Measurements from ENCODE around the gene PISD.

Gene PISD

GRCh38 chr22:31585161-31585859 lies 76.7 kb downstream of the PISD start:
- Histone ChIP-seq H3K36me3 (ENCODE audit: control insufficient read depth in 4 of 4, insufficient read depth in 4 of 4, low read length in 3 of 4) (peaks cover 17 to 51% (median 33%) of the 10 kb centered on the region in 4 experiments), H3K27me3 (replicated peaks in 2 of 5; ENCODE audit: control insufficient read depth in 4 of 5, insufficient read depth in 5 of 5, low read length in 4 of 5) (no peaks in the 10 kb centered on the region), H3K9me3 (ENCODE audit: control extremely low read depth in 1 of 5, control insufficient read depth in 4 of 5, insufficient read depth in 2 of 5, low read depth in 1 of 5, low read length in 4 of 5) (no peaks in the 10 kb centered on the region), H3K4me1 (ENCODE audit: control extremely low read depth in 1 of 4, control insufficient read depth in 4 of 4, insufficient read depth in 4 of 4, low read length in 3 of 4) (no peaks in the 10 kb centered on the region), H3K27ac (ENCODE audit: insufficient read depth in 1 of 2, low read depth in 1 of 2, low read length in 2 of 2, poor library complexity in 1 of 2, severe bottlenecking in 2 of 2) (peak overlapping the region in 1 of 2 experiments; percentile 54), H3K4me3 (ENCODE audit: control insufficient read depth in 1 of 7, extremely low read depth in 1 of 7, insufficient read depth in 4 of 7, low read depth in 2 of 7, low read length in 6 of 7) (no peak overlapping the region)
- peak in 1 of 3 donors; percentile 24 for DNase-seq
- 65% methylated on average over 2 of the region's 3 CpGs for whole genome bisulfite sequencing (ENCODE audit: insufficient coverage)
- POLR2A ChIA-PET, result interaction anchor here (0.6 kb wide), 1 partner anchor 1015 kb away, joined by 7 read pairs; no protein-coding TSS in a partner anchor
- CTCF ChIA-PET, result no interaction called here

GRCh38 chr22:31584804-31585160 lies 77.2 kb downstream of the PISD start:
- no peaks in the 10 kb centered on the region for H3K9me3 ChIP-seq (ENCODE audit: control extremely low read depth in 1 of 5, control insufficient read depth in 4 of 5, insufficient read depth in 2 of 5, low read depth in 1 of 5, low read length in 4 of 5)
- H3K27ac ChIP-seq (ENCODE audit: insufficient read depth in 1 of 2, low read depth in 1 of 2, low read length in 2 of 2, poor library complexity in 1 of 2, severe bottlenecking in 2 of 2), result peak overlapping the region in 1 of 2 experiments; percentile 54
- ChIA-PET CTCF (no interaction called here), POLR2A (interaction anchor here (0.6 kb wide), 1 partner anchor 1015 kb away, joined by 7 read pairs; no protein-coding TSS in a partner anchor)
- WGBS (ENCODE audit: insufficient coverage), result 94% methylated on average over 5 of the region's 5 CpGs
- H3K4me1 ChIP-seq (ENCODE audit: control extremely low read depth in 1 of 4, control insufficient read depth in 4 of 4, insufficient read depth in 4 of 4, low read length in 3 of 4), result no peaks in the 10 kb centered on the region
- no peaks in the 10 kb centered on the region for H3K27me3 ChIP-seq (replicated peaks in 2 of 5; ENCODE audit: control insufficient read depth in 4 of 5, insufficient read depth in 5 of 5, low read length in 4 of 5)
- H3K4me3 ChIP-seq (ENCODE audit: control insufficient read depth in 1 of 7, extremely low read depth in 1 of 7, insufficient read depth in 4 of 7, low read depth in 2 of 7, low read length in 6 of 7), result no peak overlapping the region
- DNase-seq, result no peak
- H3K36me3 ChIP-seq (ENCODE audit: control insufficient read depth in 4 of 4, insufficient read depth in 4 of 4, low read length in 3 of 4), result peaks cover 17 to 51% (median 34%) of the 10 kb centered on the region in 4 experiments

- no peaks in the 10 kb centered on the region for H3K4me1 ChIP-seq (ENCODE audit: control extremely low read depth in 1 of 4, control insufficient read depth in 4 of 4, insufficient read depth in 4 of 4, low read length in 3 of 4)
- WGBS (ENCODE audit: insufficient coverage), result 100% methylated on average over 2 of the region's 3 CpGs
- peak overlapping the region in 1 of 2 experiments; percentile 54 for H3K27ac ChIP-seq (ENCODE audit: insufficient read depth in 1 of 2, low read depth in 1 of 2, low read length in 2 of 2, poor library complexity in 1 of 2, severe bottlenecking in 2 of 2)
- H3K36me3 ChIP-seq (ENCODE audit: control insufficient read depth in 4 of 4, insufficient read depth in 4 of 4, low read length in 3 of 4), result peaks cover 15 to 46% (median 34%) of the 10 kb centered on the region in 4 experiments
- ChIA-PET POLR2A (no interaction called here), CTCF (interaction anchor here (1.2 kb wide), 1 partner anchor 28 kb away, joined by 3 read pairs; no protein-coding TSS in a partner anchor)
- no peaks in the 10 kb centered on the region for H3K27me3 ChIP-seq (replicated peaks in 2 of 5; ENCODE audit: control insufficient read depth in 4 of 5, insufficient read depth in 5 of 5, low read length in 4 of 5)
- H3K9me3 ChIP-seq (ENCODE audit: control extremely low read depth in 1 of 5, control insufficient read depth in 4 of 5, insufficient read depth in 2 of 5, low read depth in 1 of 5, low read length in 4 of 5), result no peaks in the 10 kb centered on the region
- no peak overlapping the region for H3K4me3 ChIP-seq (ENCODE audit: control insufficient read depth in 1 of 7, extremely low read depth in 1 of 7, insufficient read depth in 4 of 7, low read depth in 2 of 7, low read length in 6 of 7)
- no peak for DNase-seq
Observed at GRCh38 chr22:31583861-31584485, 78.0 kb downstream of the PISD start.

- POLR2A ChIA-PET, result no interaction called here
- peaks cover 4 to 45% (median 25%) of the 10 kb centered on the region in 4 experiments for H3K36me3 ChIP-seq (ENCODE audit: control insufficient read depth in 4 of 4, insufficient read depth in 4 of 4, low read length in 3 of 4)
- no peak overlapping the region for H3K27ac ChIP-seq (ENCODE audit: insufficient read depth in 1 of 2, low read depth in 1 of 2, low read length in 2 of 2, poor library complexity in 1 of 2, severe bottlenecking in 2 of 2)
- WGBS (ENCODE audit: insufficient coverage), result 100% methylated on average over 1 of the region's 1 CpG
- CTCF ChIA-PET, result interaction anchor here (1.4 kb wide), 1 partner anchor 53 kb away, joined by 3 read pairs; no protein-coding TSS in a partner anchor
- H3K9me3 ChIP-seq (ENCODE audit: control extremely low read depth in 1 of 5, control insufficient read depth in 4 of 5, insufficient read depth in 2 of 5, low read depth in 1 of 5, low read length in 4 of 5), result no peaks in the 10 kb centered on the region
- no peaks in the 10 kb centered on the region for H3K4me1 ChIP-seq (ENCODE audit: control extremely low read depth in 1 of 4, control insufficient read depth in 4 of 4, insufficient read depth in 4 of 4, low read length in 3 of 4)
- H3K4me3 ChIP-seq (ENCODE audit: control insufficient read depth in 1 of 7, extremely low read depth in 1 of 7, insufficient read depth in 4 of 7, low read depth in 2 of 7, low read length in 6 of 7), result no peak overlapping the region
- H3K27me3 ChIP-seq (replicated peaks in 2 of 5; ENCODE audit: control insufficient read depth in 4 of 5, insufficient read depth in 5 of 5, low read length in 4 of 5), result no peaks in the 10 kb centered on the region
- no peak for DNase-seq
Observed at GRCh38 chr22:31579835-31580242, 82.2 kb downstream of the PISD start.

- 96% methylated on average over 4 of the region's 5 CpGs for WGBS (ENCODE audit: insufficient coverage)
- no peak for DNase-seq
- ChIA-PET CTCF (no interaction called here), POLR2A (interaction anchor here (0.6 kb wide), 1 partner anchor 14 kb away, joined by 3 read pairs; no protein-coding TSS in a partner anchor)
- no peaks in the 10 kb centered on the region for H3K4me1 ChIP-seq (ENCODE audit: control extremely low read depth in 1 of 4, control insufficient read depth in 4 of 4, insufficient read depth in 4 of 4, low read length in 3 of 4)
- no peak overlapping the region for H3K27ac ChIP-seq (ENCODE audit: insufficient read depth in 1 of 2, low read depth in 1 of 2, low read length in 2 of 2, poor library complexity in 1 of 2, severe bottlenecking in 2 of 2)
- no peak overlapping the region for H3K4me3 ChIP-seq (ENCODE audit: control insufficient read depth in 1 of 7, extremely low read depth in 1 of 7, insufficient read depth in 4 of 7, low read depth in 2 of 7, low read length in 6 of 7)
- no peaks in the 10 kb centered on the region for H3K9me3 ChIP-seq (ENCODE audit: control extremely low read depth in 1 of 5, control insufficient read depth in 4 of 5, insufficient read depth in 2 of 5, low read depth in 1 of 5, low read length in 4 of 5)
- peaks cover 2 to 39% (median 27%) of the 10 kb centered on the region in 4 experiments for H3K36me3 ChIP-seq (ENCODE audit: control insufficient read depth in 4 of 4, insufficient read depth in 4 of 4, low read length in 3 of 4)
- H3K27me3 ChIP-seq (replicated peaks in 2 of 5; ENCODE audit: control insufficient read depth in 4 of 5, insufficient read depth in 5 of 5, low read length in 4 of 5), result no peaks in the 10 kb centered on the region
Observed at GRCh38 chr22:31578171-31578570, 83.8 kb downstream of the PISD start.

GRCh38 chr22:31577711-31578110 lies 84.3 kb downstream of the PISD start:
- no peaks in the 10 kb centered on the region for H3K9me3 ChIP-seq (ENCODE audit: control extremely low read depth in 1 of 5, control insufficient read depth in 4 of 5, insufficient read depth in 2 of 5, low read depth in 1 of 5, low read length in 4 of 5)
- no peaks in the 10 kb centered on the region for H3K4me1 ChIP-seq (ENCODE audit: control extremely low read depth in 1 of 4, control insufficient read depth in 4 of 4, insufficient read depth in 4 of 4, low read length in 3 of 4)
- peaks cover 2 to 43% (median 29%) of the 10 kb centered on the region in 4 experiments for H3K36me3 ChIP-seq (ENCODE audit: control insufficient read depth in 4 of 4, insufficient read depth in 4 of 4, low read length in 3 of 4)
- H3K4me3 ChIP-seq (ENCODE audit: control insufficient read depth in 1 of 7, extremely low read depth in 1 of 7, insufficient read depth in 4 of 7, low read depth in 2 of 7, low read length in 6 of 7), result no peak overlapping the region
- ChIA-PET POLR2A (interaction anchor here (0.6 kb wide), 1 partner anchor 13 kb away, joined by 3 read pairs; no protein-coding TSS in a partner anchor), CTCF (no interaction called here)
- H3K27ac ChIP-seq (ENCODE audit: insufficient read depth in 1 of 2, low read depth in 1 of 2, low read length in 2 of 2, poor library complexity in 1 of 2, severe bottlenecking in 2 of 2), result no peak overlapping the region
- WGBS (ENCODE audit: insufficient coverage), result 100% methylated on average over 5 of the region's 5 CpGs
- H3K27me3 ChIP-seq (replicated peaks in 2 of 5; ENCODE audit: control insufficient read depth in 4 of 5, insufficient read depth in 5 of 5, low read length in 4 of 5), result no peaks in the 10 kb centered on the region
- DNase-seq, result no peak

GRCh38 chr22:31575190-31575589 lies 86.8 kb downstream of the PISD start:
- POLR2A ChIA-PET, result no interaction called here
- no peaks in the 10 kb centered on the region for H3K9me3 ChIP-seq (ENCODE audit: control extremely low read depth in 1 of 5, control insufficient read depth in 4 of 5, insufficient read depth in 2 of 5, low read depth in 1 of 5, low read length in 4 of 5)
- H3K36me3 ChIP-seq (ENCODE audit: control insufficient read depth in 4 of 4, insufficient read depth in 4 of 4, low read length in 3 of 4), result peaks cover 4 to 50% (median 30%) of the 10 kb centered on the region in 4 experiments
- DNase-seq, result no peak
- H3K27ac ChIP-seq (ENCODE audit: insufficient read depth in 1 of 2, low read depth in 1 of 2, low read length in 2 of 2, poor library complexity in 1 of 2, severe bottlenecking in 2 of 2), result no peak overlapping the region
- H3K4me3 ChIP-seq (ENCODE audit: control insufficient read depth in 1 of 7, extremely low read depth in 1 of 7, insufficient read depth in 4 of 7, low read depth in 2 of 7, low read length in 6 of 7), result no peak overlapping the region
- 100% methylated on average over 6 of the region's 8 CpGs for WGBS (ENCODE audit: insufficient coverage)
- CTCF ChIA-PET, result interaction anchor here (0.8 to 1.6 kb wide), 2 partner anchors 18 to 53 kb away, joined by 3 to 11 read pairs; no protein-coding TSS in a partner anchor
- no peaks in the 10 kb centered on the region for H3K27me3 ChIP-seq (replicated peaks in 2 of 5; ENCODE audit: control insufficient read depth in 4 of 5, insufficient read depth in 5 of 5, low read length in 4 of 5)
- H3K4me1 ChIP-seq (ENCODE audit: control extremely low read depth in 1 of 4, control insufficient read depth in 4 of 4, insufficient read depth in 4 of 4, low read length in 3 of 4), result no peaks in the 10 kb centered on the region
